ENCODE results near the gene ARHGAP24. TPM values are rescaled to one million over a fixed set of nuclear protein-coding genes. Genes with fewer than 3 reads are reported as not detected.

Gene ARHGAP24
- total and polyA plus RNA-seq, 2 donors (not counting 3 experiments of a cell fraction or from before 2014, with no cell fraction given), result 52.1 to 79.4 TPM

- no peaks in the 10 kb centered on the region for H3K9me1 ChIP-seq (replicated peaks; ENCODE audit: control insufficient read depth, extremely low read depth, insufficient read depth, low read length)
- POLR2A ChIA-PET, result no interaction called here
- H3K9ac ChIP-seq (replicated peaks; ENCODE audit: extremely low read depth, insufficient read depth, low read length), result no peak overlapping the region
- H3K4me1 ChIP-seq (ENCODE audit: control insufficient read depth, extremely low read depth, insufficient read depth, low read length), result no peaks in the 10 kb centered on the region
- TF ChIP-seq MYC (IDR thresholded peaks at IDR 0.05; ENCODE audit: low read depth, low read length) (no peak), POLR2A (IDR thresholded peaks at IDR 0.05; ENCODE audit: low read depth, low read length) (no peak), GATA2 (IDR thresholded peaks at IDR 0.05; ENCODE audit: insufficient read depth, insufficient read length, low read depth, low read length) (no peak), MAX (IDR thresholded peaks at IDR 0.05; ENCODE audit: insufficient read depth, insufficient read length) (no peak), JUN (IDR thresholded peaks at IDR 0.05; ENCODE audit: borderline replicate concordance, insufficient read depth, insufficient read length, low read depth) (no peak), FOS (IDR thresholded peaks at IDR 0.05; ENCODE audit: borderline replicate concordance, insufficient read depth, low read length) (no peak), CTCF (IDR thresholded peaks at IDR 0.05; ENCODE audit: extremely low read depth in 1 of 2, insufficient read depth in 1 of 2, low read depth in 1 of 2, low read length in 2 of 2) (no peak), POLR2AphosphoS5 (IDR thresholded peaks at IDR 0.05; ENCODE audit: insufficient read depth, low read depth, low read length) (no peak), EZH2 (IDR thresholded peaks at IDR 0.05; ENCODE audit: borderline replicate concordance, low read depth, low read length, severe bottlenecking) (no peak)
- H2AFZ ChIP-seq (ENCODE audit: low read depth, low read length), result no peak overlapping the region
- no peaks in the 10 kb centered on the region for H3K9me3 ChIP-seq (replicated peaks; ENCODE audit: control insufficient read depth, insufficient read depth, low read length)
- DNase-seq (ENCODE audit: low read depth, low spot score) (no peak), FAIRE-seq (no peak)
- H3K36me3 ChIP-seq (ENCODE audit: control insufficient read depth in 2 of 2, extremely low read depth in 1 of 2, insufficient read depth in 2 of 2, low read length in 2 of 2), result peaks cover 2 to 12% of the 10 kb centered on the region in 2 experiments
- peaks cover 7% of the 10 kb centered on the region for H3K79me2 ChIP-seq (ENCODE audit: control insufficient read depth, insufficient read depth, low read length)
- intact Hi-C loops (cut with micrococcal nuclease), result no loop called here
- no peak overlapping the region for H3K4me2 ChIP-seq (ENCODE audit: insufficient read depth, low read length)
- H3K27me3 ChIP-seq (ENCODE audit: control insufficient read depth in 2 of 2, insufficient read depth in 2 of 2, low read length in 2 of 2), result no peaks in the 10 kb centered on the region
- no peak overlapping the region for H3K4me3 ChIP-seq (replicated peaks in 1 of 3; ENCODE audit: insufficient read depth in 1 of 3, low read depth in 1 of 3, low read length in 3 of 3)
- CTCF ChIA-PET, result interaction anchor here (2.2 kb wide), 1 partner anchor 40 kb away, joined by 8 read pairs; no protein-coding TSS in a partner anchor
- dilution Hi-C loops (cut with MboI; ENCODE audit: extremely low pct_ligation_motif_present, low sequenced_read_pairs), result no loop called here
- BruUV-seq (replicated peaks), result no TSS peak
- H3K27ac ChIP-seq (ENCODE audit: insufficient read depth, low read depth, low read length), result no peak overlapping the region
- H4K20me1 ChIP-seq (replicated peaks; ENCODE audit: control insufficient read depth, extremely low read depth, insufficient read depth, low read length), result no peaks in the 10 kb centered on the region
Measured at GRCh38 chr4:86004030-86004429, 529.1 kb downstream of the ARHGAP24 start.

Data from endothelial cell of umbilical vein (primary cell).